Liver (tissue), 9 donors: ENCODE data around the gene ADK. TPM values are rescaled to one million over a fixed set of nuclear protein-coding genes. Genes with fewer than 3 reads are reported as not detected.

Source experiments
- DNase-seq: peaks from one replicate; pipeline ENCODE4 v3.0.0-alpha.2; 2017; ENCODE audit warnings: low spot score
- H3K27ac ChIP-seq, 2 donors: one replicate each; pipeline ENCODE4 v1.7.0; 2013; ENCODE audit warnings: inconsistent platforms in 2 of 2, low read length in 2 of 2, control low read depth in 1 of 2, low read depth in 1 of 2, mild to moderate bottlenecking in 1 of 2
- H3K27me3 ChIP-seq, 4 donors: one replicate each; pipeline versions ENCODE4 v1.6.1 to v1.7.0; 2013; ENCODE audit warnings: low read length in 3 of 4, inconsistent platforms in 1 of 4, mild to moderate bottlenecking in 1 of 4, moderate library complexity in 1 of 4; ENCODE audit not compliant: control insufficient read depth in 4 of 4, insufficient read depth in 4 of 4
- H3K36me3 ChIP-seq, 4 donors: one replicate each; pipeline versions ENCODE4 v1.6.1 to v1.7.0; 2013; ENCODE audit warnings: low read length in 3 of 4, mild to moderate bottlenecking in 3 of 4, low read depth in 1 of 4, moderate library complexity in 1 of 4; ENCODE audit not compliant: control insufficient read depth in 4 of 4, insufficient read depth in 3 of 4
- H3K4me1 ChIP-seq, 4 donors: one replicate each; pipeline versions ENCODE4 v1.6.1 to v1.7.0; 2013; ENCODE audit warnings: low read length in 3 of 4, mild to moderate bottlenecking in 3 of 4, moderate library complexity in 1 of 4; ENCODE audit not compliant: control insufficient read depth in 4 of 4, insufficient read depth in 4 of 4
- H3K4me3 ChIP-seq, 3 donors: one replicate each; pipeline versions ENCODE4 v1.6.1 to v1.7.0; 2013; ENCODE audit warnings: low read length in 3 of 3, control low read depth in 1 of 3, low read depth in 1 of 3, mild to moderate bottlenecking in 1 of 3
- H3K9ac ChIP-seq, 2 donors: one replicate each; pipeline ENCODE4 v1.7.0; 2013; ENCODE audit warnings: low read length in 2 of 2, mild to moderate bottlenecking in 2 of 2, moderate library complexity in 2 of 2, control low read depth in 1 of 2, low read depth in 1 of 2
- H3K9me3 ChIP-seq, 4 donors: one replicate each; pipeline versions ENCODE4 v1.6.1 to v1.7.0; 2013; ENCODE audit warnings: low read length in 3 of 4; ENCODE audit not compliant: control insufficient read depth in 4 of 4
- EGR1 ChIP-seq, 2 donors: IDR thresholded peaks; 2 replicates each; pipeline ENCODE4 v1.6.1; 2016 to 2018; ENCODE audit warnings: antibody characterized with exemption in 2 of 2, low read depth in 2 of 2
- FOXA1 ChIP-seq: IDR thresholded peaks from 2 replicates; pipeline ENCODE4 v1.6.1; 2016; ENCODE audit warnings: antibody characterized with exemption
- GABPA ChIP-seq, 2 donors: IDR thresholded peaks in 1 of 2; conservative IDR thresholded peaks in 1 of 2; 2 replicates each; pipeline ENCODE4 v1.6.1; 2016; ENCODE audit warnings: antibody characterized with exemption in 2 of 2, mild to moderate bottlenecking in 1 of 2, moderate library complexity in 1 of 2
- HNF4A ChIP-seq, 2 donors: conservative IDR thresholded peaks; 2 replicates each; pipeline ENCODE4 v1.6.1; 2016; ENCODE audit warnings: antibody characterized with exemption in 2 of 2, mild to moderate bottlenecking in 2 of 2
- HNF4G ChIP-seq: IDR thresholded peaks from 2 replicates; pipeline ENCODE4 v1.6.1; 2016; ENCODE audit warnings: antibody characterized with exemption
- REST ChIP-seq: IDR thresholded peaks from 2 replicates; pipeline ENCODE4 v1.6.1; 2016; ENCODE audit warnings: antibody characterized with exemption, mild to moderate bottlenecking
- RXRA ChIP-seq, 2 donors: IDR thresholded peaks; 2 replicates each; pipeline ENCODE4 v1.6.1; 2017 to 2018; ENCODE audit warnings: antibody characterized with exemption in 2 of 2, mild to moderate bottlenecking in 1 of 2
- TAF1 ChIP-seq: conservative IDR thresholded peaks from 2 replicates; pipeline ENCODE4 v1.6.1; 2016; ENCODE audit warnings: antibody characterized with exemption, mild to moderate bottlenecking
- YY1 ChIP-seq: IDR thresholded peaks from 2 replicates; pipeline ENCODE4 v1.6.1; 2016; ENCODE audit warnings: antibody characterized with exemption, mild to moderate bottlenecking
- WGBS: extraction: QIAGEN DNeasy Blood & Tissue Kit; methylation state at CpG from one replicate; pipeline ENCODE4 v1.1.7; 2013; 5-methylcytosine and 5-hydroxymethylcytosine counted together
- polyA plus RNA-seq, 2 donors: library from polyadenylated mRNA; stranded (reverse) in 1 of 2; unstranded in 1 of 2; fragments of 200-250 nt in 1 of 2; fragments of >200 nt in 1 of 2; fragmentation: Nextera tagmentation in 1 of 2; extraction: Ambion mirVana in 1 of 2; gene quantifications; one replicate each; pipeline versions ENCODE4 v1.2.1 to v1.2.3, GENCODE V29; 2013 to 2015
- total RNA-seq, 2 donors: library from RNA; depleted of rRNA; stranded (reverse); fragments of >200 nt; gene quantifications; one replicate each; pipeline ENCODE4 v1.2.3, GENCODE V29; 2014
- TF ChIP-seq, protein P1 (sequence below): IDR thresholded peaks from 2 replicates; pipeline ENCODE4 v1.6.1; 2016; ENCODE audit warnings: antibody characterized with exemption
- TF ChIP-seq, protein P2 (sequence below): fragments of 150-350 bp; IDR thresholded peaks from 2 replicates; pipeline ENCODE4 v1.5.1; 2017; ENCODE audit warnings: improper control_type of control experiment, low read depth, low read length; ENCODE audit not compliant: missing input control
- donor health status: healthy.
- donor health status: healthy.
- donor health status: healthy.
- donor health status: healthy.
- donor health status: healthy.

The ADK gene
- total and polyA plus RNA-seq, 4 donors = 18.0 to 110 (median 65.5) TPM

GRCh38 chr10:74206746-74207145 is 55.7 kb downstream of the ADK start:
- DNase-seq = no peak

GRCh38 chr10:74207691-74208480 is 56.9 kb downstream of the ADK start:
- Histone ChIP-seq H3K4me3 (no peak overlapping the region), H3K9ac (no peak overlapping the region), H3K9me3 (no peaks in the 10 kb centered on the region), H3K4me1 (no peaks in the 10 kb centered on the region), H3K27ac (no peak overlapping the region), H3K36me3 (peaks cover 0 to 5% (median 4%) of the 10 kb centered on the region in 4 donors), H3K27me3 (no peaks in the 10 kb centered on the region)
- 88% methylated on average over 7 of the region's 7 CpGs for WGBS
- TF ChIP-seq GABPA (IDR thresholded peaks at IDR 0.05 in 1 of 2, conservative IDR thresholded peaks at IDR 0.05 in 1 of 2) (no peak), RXRA (IDR thresholded peaks at IDR 0.05) (no peak), TAF1 (no peak), REST (no peak), YY1 (no peak), HNF4A (conservative IDR thresholded peaks at IDR 0.05) (no peak), EGR1 (IDR thresholded peaks at IDR 0.05; ENCODE audit: low read depth in 2 of 2) (no peak), FOXA1 (no peak), HNF4G (no peak)
- TF ChIP-seq, protein P1, sequence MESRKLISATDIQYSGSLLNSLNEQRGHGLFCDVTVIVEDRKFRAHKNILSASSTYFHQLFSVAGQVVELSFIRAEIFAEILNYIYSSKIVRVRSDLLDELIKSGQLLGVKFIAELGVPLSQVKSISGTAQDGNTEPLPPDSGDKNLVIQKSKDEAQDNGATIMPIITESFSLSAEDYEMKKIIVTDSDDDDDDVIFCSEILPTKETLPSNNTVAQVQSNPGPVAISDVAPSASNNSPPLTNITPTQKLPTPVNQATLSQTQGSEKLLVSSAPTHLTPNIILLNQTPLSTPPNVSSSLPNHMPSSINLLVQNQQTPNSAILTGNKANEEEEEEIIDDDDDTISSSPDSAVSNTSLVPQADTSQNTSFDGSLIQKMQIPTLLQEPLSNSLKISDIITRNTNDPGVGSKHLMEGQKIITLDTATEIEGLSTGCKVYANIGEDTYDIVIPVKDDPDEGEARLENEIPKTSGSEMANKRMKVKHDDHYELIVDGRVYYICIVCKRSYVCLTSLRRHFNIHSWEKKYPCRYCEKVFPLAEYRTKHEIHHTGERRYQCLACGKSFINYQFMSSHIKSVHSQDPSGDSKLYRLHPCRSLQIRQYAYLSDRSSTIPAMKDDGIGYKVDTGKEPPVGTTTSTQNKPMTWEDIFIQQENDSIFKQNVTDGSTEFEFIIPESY = no peak
- TF ChIP-seq, protein P2, sequence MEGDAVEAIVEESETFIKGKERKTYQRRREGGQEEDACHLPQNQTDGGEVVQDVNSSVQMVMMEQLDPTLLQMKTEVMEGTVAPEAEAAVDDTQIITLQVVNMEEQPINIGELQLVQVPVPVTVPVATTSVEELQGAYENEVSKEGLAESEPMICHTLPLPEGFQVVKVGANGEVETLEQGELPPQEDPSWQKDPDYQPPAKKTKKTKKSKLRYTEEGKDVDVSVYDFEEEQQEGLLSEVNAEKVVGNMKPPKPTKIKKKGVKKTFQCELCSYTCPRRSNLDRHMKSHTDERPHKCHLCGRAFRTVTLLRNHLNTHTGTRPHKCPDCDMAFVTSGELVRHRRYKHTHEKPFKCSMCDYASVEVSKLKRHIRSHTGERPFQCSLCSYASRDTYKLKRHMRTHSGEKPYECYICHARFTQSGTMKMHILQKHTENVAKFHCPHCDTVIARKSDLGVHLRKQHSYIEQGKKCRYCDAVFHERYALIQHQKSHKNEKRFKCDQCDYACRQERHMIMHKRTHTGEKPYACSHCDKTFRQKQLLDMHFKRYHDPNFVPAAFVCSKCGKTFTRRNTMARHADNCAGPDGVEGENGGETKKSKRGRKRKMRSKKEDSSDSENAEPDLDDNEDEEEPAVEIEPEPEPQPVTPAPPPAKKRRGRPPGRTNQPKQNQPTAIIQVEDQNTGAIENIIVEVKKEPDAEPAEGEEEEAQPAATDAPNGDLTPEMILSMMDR = no peak
- no peak for DNase-seq

More at GRCh38 chr10:74206746-74207145, 55.7 kb downstream of the ADK start:
- TF ChIP-seq FOXA1 = no peak
- H3K27me3 ChIP-seq = no peaks in the 10 kb centered on the region
- no peak overlapping the region for H3K27ac ChIP-seq
- 88% methylated on average over 6 of the region's 6 CpGs for WGBS
- no peak overlapping the region for H3K4me3 ChIP-seq
- H3K36me3 ChIP-seq = peaks cover 4 to 8% (median 5%) of the 10 kb centered on the region in 4 donors
- H3K9ac ChIP-seq = no peak overlapping the region
- H3K4me1 ChIP-seq = no peaks in the 10 kb centered on the region
- H3K9me3 ChIP-seq = no peaks in the 10 kb centered on the region
